GM21515 (cell line): Measurements from ENCODE around the gene B4GALT2.

Experiments
- ATAC-seq: cut with Tn5 transposase; IDR thresholded peaks from one replicate; pipeline ENCODE4 v1.9.1; 2021; ENCODE audit not compliant: unreplicated experiment

The B4GALT2 gene

DNA sequence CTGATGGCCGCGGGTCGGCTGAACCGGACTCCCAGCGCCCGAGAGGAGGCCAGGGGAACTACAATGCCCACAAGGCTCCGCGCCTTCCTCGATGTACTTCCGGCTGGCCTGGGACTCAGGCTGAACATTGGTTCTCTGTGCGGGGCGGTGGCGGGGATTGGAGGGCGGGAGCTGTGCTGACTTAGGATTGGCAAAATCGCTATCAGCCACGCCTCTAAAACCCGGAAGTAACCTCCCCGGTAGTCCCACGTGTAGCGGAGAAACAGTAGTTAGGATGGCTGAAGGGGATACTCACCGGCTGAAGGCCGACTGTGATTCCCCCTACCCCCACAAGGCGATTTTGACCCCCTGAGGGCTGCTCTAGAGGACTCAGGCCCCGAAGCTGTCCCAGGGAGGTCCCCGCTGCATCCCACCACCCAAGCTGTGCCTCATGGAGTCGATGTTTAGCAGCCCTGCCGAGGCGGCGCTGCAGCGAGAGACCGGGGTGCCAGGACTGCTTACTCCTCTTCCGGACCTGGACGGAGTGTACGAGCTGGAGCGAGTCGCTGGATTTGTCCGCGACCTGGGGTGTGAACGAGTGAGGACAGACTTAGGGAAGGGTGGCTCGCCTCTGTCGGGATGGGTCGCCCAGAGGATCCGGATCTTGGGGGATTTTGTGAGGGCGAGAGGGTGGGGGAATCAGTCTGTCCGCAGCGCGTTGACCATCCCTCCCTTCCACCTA, 9.1 kb upstream of the B4GALT2 start, which contains the start of gene DPH2:
DPH2 (plus strand) TSS at position 265 of the 721 bp plus-strand sequence; CDS start at position 431, 166 bp downstream.
- ATAC-seq: peak; percentile 79

DNA sequence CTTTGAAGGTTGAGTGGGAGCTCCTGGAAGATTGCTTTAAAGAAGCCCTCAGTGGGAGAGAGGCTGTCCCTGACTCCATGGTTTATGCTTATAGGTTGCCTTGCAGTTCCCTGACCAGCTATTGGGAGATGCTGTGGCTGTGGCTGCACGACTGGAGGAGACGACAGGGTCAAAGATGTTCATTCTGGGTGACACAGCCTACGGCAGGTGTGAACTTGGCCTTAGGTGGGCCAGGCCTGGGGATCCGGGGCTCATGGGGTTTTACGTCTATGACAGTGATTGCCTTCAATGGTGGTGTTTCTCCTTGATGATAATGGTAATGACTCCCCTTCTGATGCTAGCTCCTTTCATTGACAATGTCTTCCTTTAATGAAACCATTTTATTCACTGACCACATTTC, 8.5 kb upstream of the B4GALT2 start:
- ATAC-seq: no peak

DNA sequence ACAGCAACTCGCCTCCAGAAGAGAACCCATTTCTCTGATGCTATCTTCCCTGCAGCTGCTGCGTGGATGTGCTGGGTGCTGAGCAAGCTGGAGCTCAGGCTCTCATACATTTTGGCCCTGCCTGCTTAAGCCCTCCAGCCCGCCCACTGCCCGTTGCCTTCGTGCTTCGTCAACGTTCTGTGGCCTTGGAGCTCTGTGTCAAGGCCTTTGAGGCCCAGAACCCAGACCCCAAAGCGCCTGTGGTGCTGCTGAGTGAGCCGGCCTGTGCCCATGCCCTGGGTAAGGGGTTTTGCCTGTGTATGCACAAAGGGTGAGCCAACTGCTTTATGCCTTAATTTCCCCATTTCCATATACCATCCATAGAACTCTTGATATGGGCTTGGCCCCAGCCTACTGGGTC, 8.1 kb upstream of the B4GALT2 start:
- ATAC-seq: no peak

DNA sequence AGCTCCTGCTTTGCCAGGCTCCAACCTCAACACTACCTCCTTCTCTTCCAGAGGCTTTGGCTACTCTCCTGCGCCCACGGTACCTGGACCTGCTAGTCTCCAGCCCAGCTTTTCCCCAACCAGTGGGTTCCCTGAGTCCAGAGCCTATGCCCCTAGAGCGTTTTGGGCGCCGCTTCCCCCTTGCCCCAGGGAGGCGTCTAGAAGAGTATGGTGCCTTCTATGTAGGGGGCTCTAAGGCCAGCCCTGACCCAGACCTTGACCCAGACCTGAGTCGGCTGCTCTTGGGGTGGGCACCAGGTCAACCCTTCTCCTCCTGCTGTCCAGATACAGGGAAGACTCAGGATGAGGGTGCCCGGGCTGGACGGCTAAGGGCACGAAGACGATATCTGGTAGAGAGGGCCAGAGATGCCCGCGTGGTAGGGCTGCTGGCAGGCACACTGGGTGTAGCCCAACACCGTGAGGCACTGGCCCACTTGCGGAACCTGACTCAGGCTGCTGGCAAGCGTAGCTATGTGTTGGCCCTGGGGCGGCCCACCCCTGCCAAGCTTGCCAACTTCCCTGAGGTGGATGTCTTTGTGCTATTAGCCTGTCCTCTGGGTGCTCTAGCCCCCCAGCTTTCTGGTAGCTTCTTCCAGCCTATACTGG, 7.6 kb upstream of the B4GALT2 start:
- no peak for ATAC-seq

DNA sequence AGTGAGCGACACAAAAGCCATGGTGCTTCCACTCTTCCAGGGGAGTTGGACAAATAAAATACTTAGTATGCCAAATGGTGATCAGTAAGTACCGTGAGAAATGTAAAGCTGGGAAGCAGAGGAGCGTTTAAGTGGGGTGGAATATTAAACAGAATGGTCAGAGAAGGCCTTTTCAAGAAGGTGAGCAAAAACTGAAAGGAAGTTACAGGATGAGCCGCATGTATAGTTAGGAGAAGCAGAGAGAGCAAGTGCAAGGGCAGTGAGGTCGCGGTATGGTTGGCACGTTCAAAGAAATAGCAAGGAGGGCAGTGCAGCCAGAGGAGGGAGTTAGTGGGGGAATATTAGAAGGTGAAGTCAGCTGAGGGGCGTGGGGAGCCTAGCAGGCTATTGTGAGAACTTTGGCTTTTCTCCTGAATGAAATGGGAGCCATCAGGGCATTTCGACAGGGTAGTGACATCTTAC, 5.0 kb upstream of the B4GALT2 start:
- no peak for ATAC-seq

DNA sequence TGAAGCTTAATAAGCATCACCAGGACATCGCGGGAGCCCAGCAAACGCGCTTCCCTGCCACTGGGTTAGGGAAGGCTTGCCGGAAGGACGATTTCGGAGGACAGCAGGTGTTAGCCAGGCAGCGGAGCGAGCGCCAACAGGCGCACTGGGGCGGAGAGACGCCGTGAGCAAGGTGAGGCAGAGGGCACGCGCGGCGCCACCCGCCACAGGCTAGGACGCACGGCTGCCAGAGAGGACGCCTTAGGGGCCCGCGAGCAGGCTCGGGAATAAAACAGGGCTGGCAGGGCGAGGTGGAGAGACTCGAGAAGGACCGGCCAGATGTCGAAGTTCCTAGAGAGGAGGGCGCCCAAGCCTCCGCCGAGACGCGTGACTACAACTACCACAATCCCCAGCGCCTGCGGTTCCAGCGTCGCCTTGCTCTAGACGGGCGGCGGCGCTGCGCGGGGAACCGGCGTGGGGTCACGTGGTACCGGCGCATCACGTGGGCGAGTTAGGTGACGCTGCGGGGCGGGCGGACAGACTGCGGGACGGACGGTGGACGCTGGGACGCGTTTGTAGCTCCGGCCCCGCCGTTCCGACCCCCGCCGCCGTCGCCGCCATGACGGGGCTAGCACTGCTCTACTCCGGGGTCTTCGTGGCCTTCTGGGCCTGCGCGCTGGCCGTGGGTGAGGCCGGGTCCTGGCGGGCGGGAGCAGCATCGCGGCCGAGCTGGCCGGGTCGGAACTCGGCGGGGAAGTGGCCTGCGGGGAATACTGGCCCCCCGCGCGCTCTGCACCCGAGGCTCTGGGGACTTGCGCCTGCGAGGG, 4.4 kb upstream of the B4GALT2 start, which contains the start of gene ATP6V0B:
ATP6V0B (plus strand) TSS at position 518 of the 806 bp plus-strand sequence; CDS start at position 599, 81 bp downstream.
- peak; percentile 58 for ATAC-seq

DNA sequence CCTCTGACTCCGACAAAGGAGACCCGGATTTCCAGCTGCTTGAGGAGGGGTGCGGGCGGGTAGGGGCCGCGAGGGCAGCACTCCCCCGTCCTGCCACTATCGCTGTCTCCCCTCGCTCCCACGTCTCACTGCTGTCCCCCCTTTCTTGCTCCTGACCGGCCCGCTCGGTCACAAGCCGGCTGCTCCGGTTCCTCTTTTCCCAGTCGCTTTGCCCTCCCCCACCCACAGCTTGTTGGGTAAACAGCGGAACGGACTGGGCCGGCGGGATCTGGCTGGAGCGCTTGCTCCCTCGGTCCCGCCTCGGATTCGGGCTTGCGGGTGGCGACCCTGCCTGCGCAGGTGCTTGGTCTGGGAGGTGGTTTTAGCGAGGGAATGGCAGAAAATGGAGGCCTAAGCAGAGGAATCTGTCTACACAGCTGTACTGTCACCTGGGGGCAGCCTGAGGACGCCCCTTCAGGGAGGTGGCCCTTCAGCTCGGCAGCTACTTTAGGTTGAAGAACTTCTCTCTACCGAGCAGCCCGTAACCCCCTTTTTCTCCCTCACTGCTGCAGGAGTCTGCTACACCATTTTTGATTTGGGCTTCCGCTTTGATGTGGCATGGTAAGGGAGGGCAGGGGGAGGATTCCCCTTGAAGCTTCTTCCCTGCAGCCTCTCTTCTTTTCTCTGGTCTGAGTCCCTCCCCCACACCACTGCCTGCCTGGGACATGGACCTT, 3.6 kb upstream of the B4GALT2 start:
- peak; percentile 2 for ATAC-seq

DNA sequence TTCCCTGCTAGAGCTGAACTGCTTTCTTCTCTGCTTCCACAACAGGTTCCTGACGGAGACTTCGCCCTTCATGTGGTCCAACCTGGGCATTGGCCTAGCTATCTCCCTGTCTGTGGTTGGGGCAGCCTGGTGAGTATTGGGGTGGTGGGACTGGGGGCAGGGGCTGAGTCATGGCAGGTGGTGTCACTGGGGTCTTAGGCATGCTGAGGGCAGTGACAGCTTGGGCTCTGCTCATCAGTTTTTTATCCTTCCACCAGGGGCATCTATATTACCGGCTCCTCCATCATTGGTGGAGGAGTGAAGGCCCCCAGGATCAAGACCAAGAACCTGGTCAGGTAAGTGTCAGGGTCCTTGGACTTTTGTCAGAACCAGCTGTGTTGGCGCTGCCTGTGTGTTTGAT, 3.0 kb upstream of the B4GALT2 start:
- no peak for ATAC-seq

DNA sequence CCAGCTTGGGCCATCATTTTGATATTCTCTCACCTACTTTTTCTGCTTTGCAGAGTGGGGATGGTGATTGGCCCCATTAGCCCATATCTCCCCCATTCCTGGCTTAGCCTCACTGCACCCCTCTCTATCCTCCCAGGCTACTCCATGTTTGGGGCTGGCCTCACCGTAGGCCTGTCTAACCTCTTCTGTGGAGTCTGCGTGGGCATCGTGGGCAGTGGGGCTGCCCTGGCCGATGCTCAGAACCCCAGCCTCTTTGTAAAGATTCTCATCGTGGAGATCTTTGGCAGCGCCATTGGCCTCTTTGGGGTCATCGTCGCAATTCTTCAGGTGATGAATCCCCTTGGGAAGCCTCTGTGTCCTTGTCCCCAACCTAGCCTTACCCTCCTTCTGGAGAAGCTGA, 2.1 kb upstream of the B4GALT2 start:
- ATAC-seq: no peak

DNA sequence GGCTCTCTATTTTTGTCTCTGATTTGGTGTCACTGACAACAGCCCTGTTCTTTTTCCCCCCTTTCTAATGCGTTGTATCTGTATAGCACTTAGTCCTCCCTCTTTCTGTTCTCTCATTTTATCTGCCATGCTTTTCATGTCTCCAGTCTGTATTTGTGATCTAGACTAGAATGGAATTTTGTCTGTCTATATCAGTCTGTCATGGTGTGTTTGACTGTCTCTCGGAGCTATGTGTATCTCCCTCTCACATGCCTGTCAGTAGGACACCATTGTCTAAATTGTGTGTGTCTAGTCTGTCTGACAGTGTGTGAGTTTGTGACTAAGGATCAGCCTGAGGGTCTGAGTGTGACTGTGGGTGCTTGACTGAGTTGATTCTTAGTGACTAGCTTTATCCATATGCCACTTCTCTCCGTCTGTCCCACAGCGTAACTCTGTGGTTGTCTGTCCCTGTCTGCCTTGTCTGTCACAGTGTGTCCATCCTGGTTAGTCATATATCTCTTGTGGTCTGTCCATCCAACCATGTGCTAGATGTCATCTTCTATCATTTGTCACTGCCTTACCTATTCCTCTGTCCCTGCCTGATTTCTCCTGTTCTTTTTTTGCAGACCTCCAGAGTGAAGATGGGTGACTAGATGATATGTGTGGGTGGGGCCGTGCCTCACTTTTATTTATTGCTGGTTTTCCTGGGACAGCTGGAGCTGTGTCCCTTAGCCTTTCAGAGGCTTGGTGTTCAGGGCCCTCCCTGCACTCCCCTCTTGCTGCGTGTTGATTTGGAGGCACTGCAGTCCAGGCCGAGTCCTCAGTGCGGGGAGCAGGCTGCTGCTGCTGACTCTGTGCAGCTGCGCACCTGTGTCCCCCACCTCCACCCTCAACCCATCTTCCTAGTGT, 1.4 kb upstream of the B4GALT2 start:
- no peak for ATAC-seq

DNA sequence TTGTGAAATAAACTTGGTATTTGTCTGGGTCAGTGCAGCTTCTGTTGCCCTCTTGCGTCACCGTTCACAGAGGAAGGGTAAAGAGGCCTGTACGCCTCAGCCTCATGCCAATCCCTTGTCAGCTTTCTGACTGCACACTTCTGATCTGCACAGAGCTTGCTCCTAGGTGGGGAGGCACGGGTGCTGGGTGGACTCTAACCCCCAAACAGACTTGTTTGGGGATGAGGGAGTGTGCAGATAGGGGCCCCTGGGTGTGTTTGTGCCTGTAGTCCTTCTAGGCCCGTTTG, 803 bp upstream of the B4GALT2 start:
- ATAC-seq: no peak

DNA sequence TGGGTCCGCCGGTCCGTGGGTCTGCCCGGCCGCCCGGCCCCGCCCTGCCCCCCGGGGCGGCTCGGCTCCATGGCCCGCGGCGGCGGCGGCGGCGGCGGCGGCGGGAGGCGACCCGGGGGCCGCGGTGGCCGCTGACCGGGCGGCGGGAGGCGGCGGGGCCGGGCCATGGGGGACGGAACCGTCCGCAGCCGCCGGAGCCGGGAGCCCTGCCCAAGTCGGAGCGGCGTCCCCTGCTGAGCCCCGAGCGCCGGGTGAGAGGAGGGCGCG, 184 bp downstream of the B4GALT2 start:
- ATAC-seq: no peak

DNA sequence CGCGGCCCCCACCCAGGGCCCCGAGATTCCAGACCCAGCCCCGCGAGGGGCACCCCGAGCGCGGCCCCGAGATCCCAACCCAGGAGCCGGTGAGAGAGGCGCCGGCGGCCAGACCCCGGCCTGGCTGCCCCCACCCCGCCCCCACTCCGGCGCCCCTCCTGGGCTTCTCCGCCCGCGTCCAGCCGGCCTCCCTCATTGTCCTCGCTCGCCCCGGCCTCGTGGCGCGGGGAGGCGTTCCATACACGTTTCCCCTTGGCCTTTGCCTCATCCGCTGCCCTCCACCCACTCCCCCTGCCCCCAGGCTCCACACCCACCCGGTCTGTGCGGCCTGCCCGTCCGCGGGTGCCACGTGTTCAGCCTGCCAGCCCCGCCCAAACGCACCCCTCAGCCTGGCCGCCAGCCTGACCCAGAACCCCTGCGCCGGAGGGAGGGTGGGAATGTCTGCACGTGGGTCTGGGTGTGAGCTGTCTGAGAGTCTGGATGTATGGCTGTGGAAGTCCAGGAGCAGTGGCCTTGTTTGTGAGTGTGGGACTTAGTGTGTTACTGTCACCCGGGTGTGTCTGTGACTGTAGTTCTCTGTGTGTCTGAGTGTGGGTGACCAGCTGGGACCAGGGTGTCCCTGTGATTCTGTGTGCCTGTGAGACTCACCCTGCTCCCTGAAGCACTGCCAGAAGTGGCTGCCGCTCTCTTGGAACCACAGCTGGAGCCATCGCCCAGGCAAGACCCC, 681 bp downstream of the B4GALT2 start:
- no peak for ATAC-seq

DNA sequence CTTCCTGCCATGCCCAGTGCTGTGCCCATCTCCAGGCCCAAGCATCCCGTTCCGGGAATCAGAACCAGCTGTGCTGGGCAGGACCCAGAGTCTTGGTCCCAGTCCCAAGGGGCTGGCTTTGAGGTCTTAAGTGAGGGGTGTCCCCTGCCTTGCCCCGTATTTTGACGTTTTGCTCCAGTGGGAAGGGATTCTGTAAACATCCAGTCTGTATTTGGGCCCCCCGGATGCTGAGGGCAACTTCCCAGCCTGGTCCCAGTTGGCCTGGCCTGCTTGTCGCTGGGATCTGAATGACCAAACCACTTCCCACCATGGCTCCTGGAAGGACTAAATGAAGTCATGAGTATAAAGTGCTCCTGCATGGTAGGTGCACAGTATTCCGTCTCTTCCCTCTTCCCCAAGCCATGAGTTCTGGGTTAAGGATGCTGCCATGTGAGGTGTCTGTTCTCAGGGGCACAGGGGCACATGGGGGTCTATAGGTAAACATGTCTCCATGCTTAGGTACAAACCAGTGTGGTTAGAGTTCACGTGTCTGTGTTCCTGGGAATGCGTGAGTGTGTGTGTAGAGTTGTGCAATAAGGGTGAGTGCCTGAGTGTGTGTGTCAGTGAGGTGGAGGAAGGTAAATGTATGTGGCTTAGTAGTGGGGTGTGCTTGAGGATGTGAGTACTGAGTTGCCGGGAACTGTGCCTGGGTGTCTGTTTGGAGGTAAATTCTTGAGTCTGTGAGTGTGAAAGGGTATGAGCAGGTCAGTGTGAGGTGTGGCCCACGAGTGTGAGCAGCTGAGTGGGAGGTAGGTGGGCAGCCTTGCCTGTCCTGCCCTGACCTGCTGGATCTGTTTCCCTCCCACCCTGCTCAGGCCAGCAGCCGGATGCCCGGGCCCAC, 1.5 kb downstream of the B4GALT2 start:
- ATAC-seq: no peak

DNA sequence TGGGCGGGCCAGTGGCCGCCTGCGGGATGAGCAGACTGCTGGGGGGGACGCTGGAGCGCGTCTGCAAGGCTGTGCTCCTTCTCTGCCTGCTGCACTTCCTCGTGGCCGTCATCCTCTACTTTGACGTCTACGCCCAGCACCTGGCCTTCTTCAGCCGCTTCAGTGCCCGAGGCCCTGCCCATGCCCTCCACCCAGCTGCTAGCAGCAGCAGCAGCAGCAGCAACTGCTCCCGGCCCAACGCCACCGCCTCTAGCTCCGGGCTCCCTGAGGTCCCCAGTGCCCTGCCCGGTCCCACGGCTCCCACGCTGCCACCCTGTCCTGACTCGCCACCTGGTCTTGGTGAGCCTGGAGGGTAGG, 2.1 kb downstream of the B4GALT2 start:
- no peak for ATAC-seq

DNA sequence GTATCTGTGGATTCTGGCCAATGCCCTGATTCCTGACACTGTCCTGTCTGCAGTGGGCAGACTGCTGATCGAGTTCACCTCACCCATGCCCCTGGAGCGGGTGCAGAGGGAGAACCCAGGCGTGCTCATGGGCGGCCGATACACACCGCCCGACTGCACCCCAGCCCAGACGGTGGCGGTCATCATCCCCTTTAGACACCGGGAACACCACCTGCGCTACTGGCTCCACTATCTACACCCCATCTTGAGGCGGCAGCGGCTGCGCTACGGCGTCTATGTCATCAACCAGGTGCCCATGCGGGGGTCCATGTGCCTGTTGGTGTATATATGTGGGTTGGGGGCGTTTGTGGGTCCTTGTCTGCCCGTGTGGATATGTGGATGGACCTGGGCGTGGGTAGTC, 2.6 kb downstream of the B4GALT2 start:
- no peak for ATAC-seq

DNA sequence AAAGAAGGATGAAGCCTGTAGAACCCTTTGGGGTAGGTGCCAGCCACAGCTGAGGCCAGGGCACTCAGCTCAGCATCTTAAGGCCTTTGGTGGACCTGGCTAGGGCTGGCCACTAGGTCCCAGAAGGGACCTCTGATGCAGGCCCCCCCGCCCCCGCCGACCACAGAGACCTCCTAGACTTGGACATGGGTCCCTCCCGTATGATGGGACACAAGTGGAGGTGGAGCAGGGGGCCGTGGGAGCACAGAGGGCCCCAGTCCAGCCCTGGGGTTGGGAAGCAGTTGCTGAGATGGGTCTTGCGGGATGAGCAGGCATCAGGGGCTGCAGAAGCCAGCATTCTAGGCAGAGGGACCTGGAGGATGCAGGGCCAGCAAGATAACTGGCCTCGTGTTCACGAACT, 3.2 kb downstream of the B4GALT2 start:
- no peak for ATAC-seq

DNA sequence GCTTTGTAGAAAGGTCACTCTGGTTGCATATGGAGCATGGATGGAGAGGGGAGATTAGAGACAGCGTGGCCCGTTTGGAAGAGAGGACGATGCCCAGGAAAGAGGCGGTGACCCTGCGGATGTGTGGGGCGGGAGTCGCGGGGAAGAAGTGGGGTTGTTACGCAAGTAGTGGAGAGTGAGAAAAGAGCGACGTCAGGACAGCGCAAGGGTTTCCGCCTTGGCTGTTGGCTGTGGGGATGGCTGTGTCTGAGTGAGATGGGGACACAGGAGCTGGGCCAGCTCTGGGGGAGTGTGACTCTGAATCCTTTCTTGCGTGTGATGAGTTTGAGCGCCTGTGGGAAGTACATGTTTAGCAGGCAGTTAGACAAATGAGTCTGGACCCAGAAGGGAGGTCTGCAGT, 3.8 kb downstream of the B4GALT2 start:
- ATAC-seq: no peak
